ENCODE data around the gene FHOD3. TPM values are rescaled to one million over a fixed set of nuclear protein-coding genes. Genes with fewer than 3 reads are reported as not detected.

FHOD3 gene
- total and polyA plus RNA-seq, 9 donors = 27.1 to 36.8 (median 33.7) TPM

DNA sequence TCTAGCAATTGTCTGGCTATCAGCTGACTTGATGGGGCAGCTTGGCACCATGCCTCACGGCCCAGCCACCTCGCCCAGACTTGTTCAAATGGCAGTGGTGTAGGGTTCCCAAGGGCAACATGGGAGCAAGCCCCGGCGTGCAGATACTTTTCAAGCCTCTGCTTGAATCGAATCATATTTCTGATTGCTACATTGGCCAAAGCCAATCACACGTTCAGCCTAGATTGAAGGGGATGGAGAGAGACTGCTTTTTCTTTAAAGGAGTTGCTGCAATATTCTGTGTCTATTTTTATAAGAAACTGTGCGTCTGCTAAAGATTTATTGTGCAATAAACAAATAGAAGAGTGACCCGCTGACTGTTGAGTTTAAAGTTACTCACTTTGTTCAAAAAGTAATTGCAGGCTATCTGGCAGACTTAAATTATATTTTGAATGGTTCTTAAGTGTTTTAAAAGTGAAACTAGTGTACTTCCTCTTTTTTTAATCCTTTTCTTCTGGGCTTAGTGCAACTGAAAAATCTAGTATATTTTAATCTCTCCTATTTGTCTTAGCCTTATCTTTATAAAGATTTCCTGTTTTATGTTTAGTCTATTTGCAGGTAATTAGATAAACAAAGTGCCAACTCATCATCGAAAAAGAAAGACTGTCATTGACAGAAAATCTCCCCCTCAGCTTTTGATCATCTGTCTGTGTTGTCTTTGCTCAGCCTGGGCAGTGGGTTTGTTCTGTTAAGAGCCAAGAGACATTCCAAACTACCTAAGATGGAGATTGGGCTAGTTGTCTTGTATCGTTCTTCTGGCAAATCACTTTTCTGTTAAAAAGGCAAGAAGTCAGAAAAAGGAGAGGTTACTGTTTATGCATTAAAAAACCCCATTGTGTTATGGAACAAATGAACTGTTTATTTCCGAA, 375.2 kb downstream of the FHOD3 start:
- Histone ChIP-seq H3K36me3 (ENCODE audit: control insufficient read depth, insufficient read depth, low read length) (no peaks in the 10 kb centered on the region), H3K27ac (ENCODE audit: low read length) (no peak overlapping the region), H3K4me3 (ENCODE audit: low read length) (no peak overlapping the region), H3K4me1 (ENCODE audit: control insufficient read depth, insufficient read depth, low read length) (peaks cover 2% of the 10 kb centered on the region), H3K9me3 (replicated peaks; ENCODE audit: control insufficient read depth, low read depth, low read length) (peaks cover 2% of the 10 kb centered on the region), H3K27me3 (ENCODE audit: control insufficient read depth, insufficient read depth, low read length) (no peaks in the 10 kb centered on the region)
- WGBS (ENCODE audit: insufficient coverage) = 49% methylated on average over 6 of the region's 11 CpGs
- no peak for DNase-seq

DNA sequence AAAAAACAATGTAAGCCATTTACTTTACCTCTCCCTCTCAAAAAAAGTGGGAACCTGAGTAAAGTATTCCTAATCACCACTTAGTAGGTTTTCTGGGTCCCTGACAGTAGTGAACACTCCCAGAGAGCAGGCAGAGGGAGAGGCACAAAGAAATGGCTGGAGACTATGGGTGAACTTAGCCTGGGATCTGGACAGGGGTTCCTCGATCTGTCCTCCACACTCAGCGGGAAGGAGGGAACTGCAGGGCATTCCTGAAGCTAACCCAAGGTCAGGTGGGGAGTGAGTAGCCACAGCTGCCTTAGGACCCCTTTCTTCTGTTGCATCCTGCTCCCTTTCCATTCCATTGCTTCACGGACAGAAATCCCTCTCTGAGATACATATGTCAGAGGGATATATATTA, 375.9 kb downstream of the FHOD3 start:
- DNase-seq = no peak
- peaks cover 2% of the 10 kb centered on the region for H3K9me3 ChIP-seq (replicated peaks; ENCODE audit: control insufficient read depth, low read depth, low read length)
- no peak overlapping the region for H3K27ac ChIP-seq (ENCODE audit: low read length)
- H3K27me3 ChIP-seq (ENCODE audit: control insufficient read depth, insufficient read depth, low read length) = no peaks in the 10 kb centered on the region
- H3K36me3 ChIP-seq (ENCODE audit: control insufficient read depth, insufficient read depth, low read length) = no peaks in the 10 kb centered on the region
- H3K4me3 ChIP-seq (ENCODE audit: low read length) = no peak overlapping the region
- peaks cover 2% of the 10 kb centered on the region for H3K4me1 ChIP-seq (ENCODE audit: control insufficient read depth, insufficient read depth, low read length)
- no CpG with 5 or more reads among the region's 3 CpGs for WGBS (ENCODE audit: insufficient coverage)

DNA sequence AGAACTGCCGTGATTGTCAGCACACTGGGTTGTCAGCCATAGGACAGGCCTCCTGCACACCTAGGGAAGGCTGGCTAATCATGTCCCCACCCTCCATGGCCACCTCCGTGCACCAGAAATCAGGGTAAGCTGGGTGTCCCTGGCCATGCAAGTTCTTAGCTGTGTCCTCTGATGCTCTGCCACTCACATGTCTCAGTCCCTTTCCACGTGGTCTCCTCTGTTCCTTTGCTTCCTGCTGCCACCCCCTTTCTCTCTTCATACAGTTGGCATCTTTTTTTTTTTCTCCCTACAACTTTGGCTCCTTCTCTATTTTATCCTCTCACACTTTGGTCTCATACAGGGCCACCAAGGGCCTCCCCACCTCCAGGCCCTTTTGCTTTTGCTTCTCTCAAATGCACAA, 377.6 kb downstream of the FHOD3 start:
- H3K36me3 ChIP-seq (ENCODE audit: control insufficient read depth, insufficient read depth, low read length) = no peaks in the 10 kb centered on the region
- H3K27me3 ChIP-seq (ENCODE audit: control insufficient read depth, insufficient read depth, low read length) = no peaks in the 10 kb centered on the region
- peaks cover 2% of the 10 kb centered on the region for H3K9me3 ChIP-seq (replicated peaks; ENCODE audit: control insufficient read depth, low read depth, low read length)
- peaks cover 2% of the 10 kb centered on the region for H3K4me1 ChIP-seq (ENCODE audit: control insufficient read depth, insufficient read depth, low read length)
- 87% methylated on average over 3 of the region's 3 CpGs for whole genome bisulfite sequencing (ENCODE audit: insufficient coverage)
- no peak overlapping the region for H3K4me3 ChIP-seq (ENCODE audit: low read length)
- DNase-seq = no peak
- no peak overlapping the region for H3K27ac ChIP-seq (ENCODE audit: low read length)

DNA sequence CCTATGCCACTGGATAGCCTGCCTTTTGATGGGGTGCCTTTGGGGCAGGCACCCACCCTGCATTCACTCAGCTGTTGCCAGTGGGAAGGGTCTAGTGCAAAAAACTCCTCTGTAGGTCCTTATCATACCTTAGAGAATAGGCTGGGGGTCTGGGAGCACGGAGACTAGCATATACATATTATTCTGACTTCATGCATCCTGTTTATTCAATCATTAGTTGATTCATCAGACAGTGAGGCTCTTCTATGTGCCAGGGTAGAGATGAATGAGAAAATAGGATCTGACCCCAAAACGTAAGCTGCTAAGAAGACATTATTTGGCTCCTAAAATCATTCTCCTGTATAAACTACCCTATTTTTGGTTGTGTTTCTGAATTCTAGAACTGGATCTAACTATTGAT, 378.0 kb downstream of the FHOD3 start:
- Histone ChIP-seq H3K36me3 (ENCODE audit: control insufficient read depth, insufficient read depth, low read length) (no peaks in the 10 kb centered on the region), H3K9me3 (replicated peaks; ENCODE audit: control insufficient read depth, low read depth, low read length) (peaks cover 2% of the 10 kb centered on the region), H3K27ac (ENCODE audit: low read length) (no peak overlapping the region), H3K4me3 (ENCODE audit: low read length) (no peak overlapping the region), H3K4me1 (ENCODE audit: control insufficient read depth, insufficient read depth, low read length) (peaks cover 2% of the 10 kb centered on the region), H3K27me3 (ENCODE audit: control insufficient read depth, insufficient read depth, low read length) (no peaks in the 10 kb centered on the region)
- DNase-seq = no peak
- no CpG with 5 or more reads among the region's 2 CpGs for WGBS (ENCODE audit: insufficient coverage)

DNA sequence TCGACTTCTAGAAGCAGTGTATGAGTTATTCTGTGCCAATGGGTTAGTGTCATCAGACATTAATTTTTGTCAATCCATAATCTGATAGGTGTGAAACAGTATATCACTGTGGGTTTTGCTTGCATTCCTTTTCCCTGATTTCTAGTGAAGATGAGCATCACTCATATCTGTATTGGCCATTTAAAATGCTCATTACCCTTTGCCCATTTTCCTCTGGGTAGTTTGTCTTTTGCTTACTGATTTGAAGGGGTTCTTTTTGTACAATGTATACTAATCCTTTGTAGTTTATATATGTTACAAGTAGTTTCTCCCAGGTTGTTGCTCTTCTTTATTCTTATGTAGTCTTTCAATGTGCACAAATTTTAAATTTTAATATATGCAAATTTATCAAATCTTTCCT, 379.1 kb downstream of the FHOD3 start:
- Histone ChIP-seq H3K4me3 (ENCODE audit: low read length) (no peak overlapping the region), H3K27me3 (ENCODE audit: control insufficient read depth, insufficient read depth, low read length) (no peaks in the 10 kb centered on the region), H3K9me3 (replicated peaks; ENCODE audit: control insufficient read depth, low read depth, low read length) (peaks cover 2% of the 10 kb centered on the region), H3K27ac (ENCODE audit: low read length) (no peak overlapping the region), H3K36me3 (ENCODE audit: control insufficient read depth, insufficient read depth, low read length) (no peaks in the 10 kb centered on the region), H3K4me1 (ENCODE audit: control insufficient read depth, insufficient read depth, low read length) (peaks cover 2% of the 10 kb centered on the region)
- no peak for DNase-seq
- no CpG with 5 or more reads among the region's 1 CpG for WGBS (ENCODE audit: insufficient coverage)

DNA sequence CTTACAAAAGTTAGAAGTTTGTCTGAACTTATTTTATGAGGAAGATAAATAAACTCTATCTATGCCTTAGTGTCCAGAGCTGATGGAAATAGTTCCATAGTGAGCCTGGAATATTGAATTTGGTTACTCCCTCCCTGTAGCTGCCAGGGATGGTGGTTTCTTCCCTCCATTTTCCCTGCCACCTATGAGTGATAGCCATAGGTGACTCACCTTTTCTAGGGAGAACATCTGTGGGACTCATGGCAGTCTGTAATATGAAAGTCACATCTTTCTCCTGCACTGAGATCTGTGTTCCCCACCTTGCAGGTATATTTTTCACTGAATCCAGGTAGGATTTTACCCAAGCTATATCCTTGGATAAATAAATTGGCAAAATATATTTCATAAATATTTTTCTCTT, 382.5 kb downstream of the FHOD3 start:
- no peaks in the 10 kb centered on the region for H3K4me1 ChIP-seq (ENCODE audit: control insufficient read depth, insufficient read depth, low read length)
- no peaks in the 10 kb centered on the region for H3K27me3 ChIP-seq (ENCODE audit: control insufficient read depth, insufficient read depth, low read length)
- H3K9me3 ChIP-seq (replicated peaks; ENCODE audit: control insufficient read depth, low read depth, low read length) = peaks cover 13% of the 10 kb centered on the region
- H3K27ac ChIP-seq (ENCODE audit: low read length) = no peak overlapping the region
- DNase-seq = no peak
- no peaks in the 10 kb centered on the region for H3K36me3 ChIP-seq (ENCODE audit: control insufficient read depth, insufficient read depth, low read length)
- H3K4me3 ChIP-seq (ENCODE audit: low read length) = no peak overlapping the region

DNA sequence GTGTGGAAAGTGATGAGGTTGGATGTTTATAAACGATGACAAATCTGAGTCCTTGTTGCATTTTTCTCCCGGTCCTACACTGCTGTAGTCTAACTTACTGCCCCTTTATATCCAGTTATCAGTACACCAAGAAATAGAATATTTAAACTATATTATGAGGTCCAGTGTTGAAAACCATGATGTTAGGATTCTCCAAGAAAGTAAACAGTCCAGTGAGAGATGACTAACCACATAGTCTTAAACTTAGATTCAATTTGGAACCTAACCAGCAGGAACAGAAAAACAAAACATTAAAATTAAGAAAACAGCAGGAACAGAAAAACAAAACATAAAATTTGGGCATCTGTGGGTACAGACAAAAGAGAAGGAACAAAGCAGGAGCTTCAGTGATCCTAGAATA, 388.1 kb downstream of the FHOD3 start:
- WGBS (ENCODE audit: insufficient coverage) = no CpG with 5 or more reads among the region's 2 CpGs
- no peaks in the 10 kb centered on the region for H3K27me3 ChIP-seq (ENCODE audit: control insufficient read depth, insufficient read depth, low read length)
- no peak overlapping the region for H3K4me3 ChIP-seq (ENCODE audit: low read length)
- no peaks in the 10 kb centered on the region for H3K36me3 ChIP-seq (ENCODE audit: control insufficient read depth, insufficient read depth, low read length)
- H3K9me3 ChIP-seq (replicated peaks; ENCODE audit: control insufficient read depth, low read depth, low read length) = peaks cover 11% of the 10 kb centered on the region
- no peak overlapping the region for H3K27ac ChIP-seq (ENCODE audit: low read length)
- no peak for DNase-seq
- no peaks in the 10 kb centered on the region for H3K4me1 ChIP-seq (ENCODE audit: control insufficient read depth, insufficient read depth, low read length)

DNA sequence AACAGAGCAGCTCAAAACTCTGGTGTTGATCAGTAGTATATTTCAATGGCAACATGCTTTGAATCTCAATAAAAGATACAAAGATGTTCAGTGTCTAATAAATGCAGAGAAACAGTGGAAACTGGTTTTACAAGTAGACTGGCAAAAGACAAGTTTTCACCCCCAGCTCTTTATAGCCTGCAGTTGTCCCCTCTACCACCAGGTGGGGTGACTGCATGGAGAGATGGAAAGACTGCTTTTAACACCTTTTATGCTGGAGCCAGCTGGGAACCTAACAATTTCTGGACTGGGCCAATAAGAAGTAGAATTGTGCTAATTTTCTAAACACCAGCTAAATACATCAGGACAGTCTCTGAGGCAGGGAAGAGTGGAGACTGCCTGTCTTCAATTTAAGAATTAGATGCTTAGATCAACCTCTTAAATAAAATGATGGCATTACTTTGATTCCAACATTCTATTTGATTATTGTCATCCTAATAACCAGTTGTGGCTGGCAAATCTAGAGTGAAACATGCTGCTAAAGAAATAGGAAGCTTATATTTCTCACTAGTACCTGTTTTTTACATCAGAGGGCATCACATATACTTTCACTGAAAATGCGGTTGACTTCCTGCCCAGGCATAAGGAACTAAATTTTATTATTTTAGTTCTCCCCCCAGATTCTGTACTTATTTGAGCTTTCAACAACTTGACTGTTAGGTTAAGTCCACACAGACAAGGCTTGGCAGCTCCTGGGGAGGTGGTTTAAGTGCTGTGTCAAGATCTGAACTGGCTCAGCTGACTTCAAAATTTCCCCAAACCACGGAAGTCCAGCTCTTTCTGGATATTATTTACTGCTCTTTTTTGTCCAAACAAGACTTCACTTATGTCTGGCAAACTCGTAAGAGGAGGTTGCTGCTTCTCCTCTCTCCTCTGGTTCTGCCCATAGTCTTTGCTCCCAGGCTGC, 390.8 kb downstream of the FHOD3 start:
- H3K27me3 ChIP-seq (ENCODE audit: control insufficient read depth, insufficient read depth, low read length) = no peaks in the 10 kb centered on the region
- H3K4me3 ChIP-seq (ENCODE audit: low read length) = no peak overlapping the region
- no peaks in the 10 kb centered on the region for H3K36me3 ChIP-seq (ENCODE audit: control insufficient read depth, insufficient read depth, low read length)
- 14% methylated on average over 1 of the region's 3 CpGs for WGBS (ENCODE audit: insufficient coverage)
- peak; percentile 88 for DNase-seq
- H3K4me1 ChIP-seq (ENCODE audit: control insufficient read depth, insufficient read depth, low read length) = peaks cover 6% of the 10 kb centered on the region
- peaks cover 11% of the 10 kb centered on the region for H3K9me3 ChIP-seq (replicated peaks; ENCODE audit: control insufficient read depth, low read depth, low read length)
- H3K27ac ChIP-seq (ENCODE audit: low read length) = peak overlapping the region; percentile 57

DNA sequence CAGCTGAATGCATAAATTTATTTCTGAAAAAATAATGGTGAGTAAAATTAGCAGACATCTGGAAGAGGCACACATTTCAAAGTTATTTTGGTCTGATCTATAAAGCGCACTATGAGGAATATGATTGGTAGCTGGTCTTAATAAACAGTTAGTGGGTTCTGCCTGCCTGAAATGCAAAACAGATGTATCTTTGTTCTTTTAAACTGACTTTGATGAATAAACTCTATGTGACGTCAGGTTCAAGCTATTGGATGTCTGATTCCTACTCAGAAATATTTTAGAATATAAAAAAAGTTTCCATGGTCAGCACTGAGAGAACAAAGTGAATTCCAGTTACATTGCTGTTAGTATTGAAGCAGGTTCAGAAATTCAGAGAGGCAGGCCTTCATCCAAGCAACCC, 394.9 kb downstream of the FHOD3 start:
- Histone ChIP-seq H3K9me3 (replicated peaks; ENCODE audit: control insufficient read depth, low read depth, low read length) (no peaks in the 10 kb centered on the region), H3K4me3 (ENCODE audit: low read length) (no peak overlapping the region), H3K27ac (ENCODE audit: low read length) (peak overlapping the region; percentile 83), H3K27me3 (ENCODE audit: control insufficient read depth, insufficient read depth, low read length) (no peaks in the 10 kb centered on the region), H3K36me3 (ENCODE audit: control insufficient read depth, insufficient read depth, low read length) (no peaks in the 10 kb centered on the region), H3K4me1 (ENCODE audit: control insufficient read depth, insufficient read depth, low read length) (peaks cover 7% of the 10 kb centered on the region)
- DNase-seq = peak; percentile 83
- no CpG with 5 or more reads among the region's 2 CpGs for WGBS (ENCODE audit: insufficient coverage)

DNA sequence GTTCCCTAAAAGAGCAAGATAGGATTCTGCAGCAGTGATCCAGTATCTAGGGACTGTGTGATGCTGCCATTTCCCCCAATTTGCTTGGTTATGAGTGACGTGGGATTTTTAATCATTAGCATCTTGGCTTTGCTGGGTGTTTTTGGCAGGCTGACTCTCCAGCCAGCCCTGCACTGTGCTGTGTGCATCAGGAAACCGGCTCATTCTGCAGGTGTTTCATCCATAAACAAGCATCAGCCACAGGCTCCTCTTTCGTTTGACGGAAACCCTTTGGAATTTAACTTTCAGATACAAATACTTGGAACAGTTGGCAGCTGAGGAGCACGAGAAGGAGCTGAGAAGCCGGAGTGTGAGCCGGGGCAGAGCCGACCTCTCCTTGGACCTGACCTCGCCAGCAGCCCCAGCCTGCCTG, 395.4 kb downstream of the FHOD3 start:
- Histone ChIP-seq H3K4me3 (ENCODE audit: low read length) (peak overlapping the region; percentile 4), H3K4me1 (ENCODE audit: control insufficient read depth, insufficient read depth, low read length) (peaks cover 7% of the 10 kb centered on the region), H3K27me3 (ENCODE audit: control insufficient read depth, insufficient read depth, low read length) (no peaks in the 10 kb centered on the region), H3K27ac (ENCODE audit: low read length) (peak overlapping the region; percentile 83), H3K9me3 (replicated peaks; ENCODE audit: control insufficient read depth, low read depth, low read length) (no peaks in the 10 kb centered on the region), H3K36me3 (ENCODE audit: control insufficient read depth, insufficient read depth, low read length) (no peaks in the 10 kb centered on the region)
- no CpG with 5 or more reads among the region's 9 CpGs for WGBS (ENCODE audit: insufficient coverage)
- DNase-seq = peak; percentile 72
